GM18498 (cell line): ENCODE measurements around the gene NHS.
A peak's percentile ranks its signal among the peaks of the same experiment; 100 is the strongest.
"Not testable (repeated sequence)": the region's sequence is repeated elsewhere in the genome, so short reads cannot be mapped to it uniquely, and the experiment has no call there.

ENCODE experiments used
- ATAC-seq: cut with Tn5 transposase; IDR thresholded peaks from one replicate; pipeline ENCODE4 v1.9.1; 2021; ENCODE audit warnings: mild to moderate bottlenecking, moderate library complexity; ENCODE audit not compliant: unreplicated experiment

The NHS gene

GRCh38 chrX:17544821-17545220 lies 169.8 kb downstream of the NHS start:
- ATAC-seq, result no peak

- ATAC-seq, result no peak
These were observed 171.4 kb downstream of the NHS start for GRCh38 chrX:17546356-17546755.

DNA sequence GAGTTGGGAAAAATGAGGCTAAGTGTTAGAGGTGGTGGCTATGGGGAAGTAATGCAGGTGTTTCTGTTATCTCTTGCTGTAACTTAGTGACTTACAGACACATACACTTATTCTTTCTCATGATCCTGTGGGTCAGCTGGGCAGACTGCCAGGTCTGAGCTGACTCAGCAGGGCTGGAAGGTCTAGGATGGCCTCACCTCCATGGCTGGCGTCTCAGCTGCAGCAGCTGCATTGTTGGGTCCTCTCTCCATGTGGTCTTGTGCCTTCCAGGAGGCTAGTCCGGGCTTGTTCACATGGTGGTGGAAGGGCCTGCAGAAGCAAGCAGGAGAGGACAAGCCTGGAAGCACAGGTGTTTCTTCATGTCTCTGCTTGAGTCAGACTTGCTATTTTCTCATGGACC lies 172.7 kb downstream of the NHS start:
- ATAC-seq, result peak; percentile 78

DNA sequence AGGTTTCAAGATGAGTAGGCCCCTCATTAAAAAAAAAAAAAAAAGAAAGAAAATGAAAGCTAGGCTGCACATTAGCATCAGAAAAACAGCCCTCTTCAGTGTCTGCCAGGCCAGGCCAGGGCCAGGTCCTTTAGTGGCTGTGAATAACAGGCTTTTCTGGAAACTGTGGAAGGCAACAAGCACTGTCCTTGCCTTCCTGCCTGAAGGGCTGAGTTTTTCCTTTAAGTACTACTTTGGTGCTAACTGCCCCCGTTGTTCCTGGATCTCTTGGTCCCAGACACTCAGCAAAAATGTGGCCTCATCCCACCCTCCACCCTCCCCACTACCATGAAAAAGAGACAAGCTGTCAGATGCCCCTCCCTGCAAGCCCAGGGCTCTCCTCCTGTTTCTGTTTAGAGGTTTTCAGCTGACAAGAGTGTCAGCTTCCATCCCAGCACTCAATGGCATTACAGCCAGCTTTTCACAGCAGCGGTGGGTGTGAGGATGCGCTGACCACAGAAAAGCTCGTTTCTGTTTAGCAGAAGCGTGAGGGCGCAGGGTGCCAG lies 174.2 kb downstream of the NHS start:
- ATAC-seq, result peak; percentile 38

- no peak for ATAC-seq
These were observed 175.0 kb downstream of the NHS start for GRCh38 chrX:17550011-17550410.

GRCh38 chrX:17552044-17552650 lies 177.1 kb downstream of the NHS start:
- ATAC-seq, result no peak

DNA sequence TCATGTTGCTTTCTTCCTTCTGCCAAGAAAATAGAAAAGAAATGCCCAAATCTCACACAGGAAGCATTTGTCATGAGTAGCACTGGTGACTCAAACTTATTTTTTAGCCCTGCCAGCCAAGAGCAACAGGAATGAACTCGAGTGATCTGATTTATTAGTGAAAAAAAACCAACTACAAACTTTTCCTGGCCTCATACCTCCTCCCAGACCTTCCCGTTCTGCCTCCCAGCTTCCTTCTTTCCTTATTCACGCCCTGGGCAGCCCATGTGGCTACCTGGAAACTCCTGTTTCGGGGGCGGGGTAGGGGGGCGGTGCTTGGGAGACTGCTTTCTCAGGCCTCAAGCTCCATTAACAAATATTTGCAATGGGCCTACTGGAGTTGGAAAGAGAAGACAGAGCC lies 178.5 kb downstream of the NHS start:
- ATAC-seq, result no peak

GRCh38 chrX:17553961-17554482 lies 179.0 kb downstream of the NHS start:
- ATAC-seq, result no peak

- ATAC-seq, result no peak
These were observed 179.9 kb downstream of the NHS start for GRCh38 chrX:17554914-17555313.

GRCh38 chrX:17555846-17556245 lies 180.8 kb downstream of the NHS start:
- no peak for ATAC-seq

GRCh38 chrX:17559728-17560379 lies 184.9 kb downstream of the NHS start:
- no peak for ATAC-seq

DNA sequence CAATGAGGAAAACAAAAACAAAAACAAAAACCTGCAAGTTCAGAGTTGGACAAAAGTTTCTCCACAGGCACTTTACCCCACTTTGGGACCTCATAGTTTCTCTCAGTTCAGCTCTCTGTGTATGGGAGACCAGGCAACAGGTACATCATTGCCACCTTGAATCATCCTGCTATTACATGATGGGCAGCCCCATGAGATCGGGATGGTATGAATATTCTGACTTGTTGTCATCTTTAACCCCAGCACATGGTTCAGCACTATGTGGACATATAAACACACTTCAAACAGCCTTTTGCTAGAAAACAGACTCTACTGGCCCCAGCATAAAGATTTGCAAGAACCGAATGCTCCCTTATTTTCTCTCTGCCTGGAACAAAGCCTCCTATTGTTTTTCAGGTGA lies 185.4 kb downstream of the NHS start:
- ATAC-seq, result no peak

DNA sequence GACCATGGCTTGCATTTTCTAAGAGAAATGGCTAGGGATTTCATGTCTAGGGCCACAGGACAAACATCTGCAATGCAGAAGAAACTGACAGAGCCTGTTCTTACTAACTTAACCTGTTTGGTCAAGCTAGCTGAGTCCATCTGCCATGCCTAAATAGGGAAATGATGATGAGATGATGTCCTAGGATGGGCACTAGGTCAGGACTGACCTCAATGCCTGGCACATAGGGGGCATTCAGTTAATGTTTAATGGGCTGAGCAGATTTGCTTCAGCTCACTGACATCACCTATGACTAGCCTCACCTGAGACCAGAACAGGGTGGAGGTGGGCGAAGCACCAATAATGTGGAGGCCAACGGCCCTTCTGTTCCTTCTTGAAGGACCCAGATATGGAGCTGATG lies 188.1 kb downstream of the NHS start:
- ATAC-seq, result no peak

DNA sequence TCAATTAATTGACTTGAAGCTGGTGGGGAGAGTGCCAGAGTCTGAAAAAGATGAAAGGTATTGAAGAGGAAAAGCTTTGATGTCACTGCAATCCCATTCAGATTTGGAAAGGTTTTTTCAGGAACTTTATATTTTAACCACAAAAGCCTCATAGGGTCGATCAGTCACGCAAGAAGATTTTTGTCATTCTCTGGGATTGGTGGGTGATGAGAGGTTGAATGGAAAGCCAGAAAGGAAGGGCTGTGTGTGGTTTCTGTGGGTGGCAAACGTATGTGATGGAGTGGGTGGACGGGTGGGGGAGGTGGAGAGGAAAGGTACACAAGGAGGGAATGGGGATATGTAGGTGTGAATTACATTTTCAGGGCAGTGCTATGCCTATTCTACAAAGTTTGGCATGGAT lies 188.5 kb downstream of the NHS start:
- ATAC-seq, result no peak

- ATAC-seq, result no peak
These were observed 189.8 kb downstream of the NHS start for GRCh38 chrX:17564689-17565409.

DNA sequence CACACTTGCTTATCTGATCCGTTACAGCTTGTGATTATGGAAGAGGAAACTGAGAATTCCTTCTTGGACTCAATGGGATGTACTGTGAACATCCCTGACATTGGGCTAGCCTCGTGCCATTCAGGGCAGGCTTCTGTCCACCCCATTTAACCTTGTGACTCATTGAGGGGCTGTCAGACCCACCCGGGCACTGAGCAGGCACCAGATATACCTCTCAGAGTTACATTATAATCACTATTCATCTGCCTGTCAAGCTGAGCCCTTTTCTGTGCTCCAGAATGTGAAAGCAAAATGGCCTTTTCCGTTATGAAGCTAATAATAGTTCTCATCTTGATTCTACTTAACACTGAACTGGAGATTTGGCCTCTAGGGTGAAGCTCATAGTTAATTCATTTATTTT lies 191.7 kb downstream of the NHS start:
- no peak for ATAC-seq

- no peak for ATAC-seq
These were observed 192.2 kb downstream of the NHS start for GRCh38 chrX:17567187-17567586.

- ATAC-seq, result no peak
These were observed 192.8 kb downstream of the NHS start for GRCh38 chrX:17567821-17568220.

DNA sequence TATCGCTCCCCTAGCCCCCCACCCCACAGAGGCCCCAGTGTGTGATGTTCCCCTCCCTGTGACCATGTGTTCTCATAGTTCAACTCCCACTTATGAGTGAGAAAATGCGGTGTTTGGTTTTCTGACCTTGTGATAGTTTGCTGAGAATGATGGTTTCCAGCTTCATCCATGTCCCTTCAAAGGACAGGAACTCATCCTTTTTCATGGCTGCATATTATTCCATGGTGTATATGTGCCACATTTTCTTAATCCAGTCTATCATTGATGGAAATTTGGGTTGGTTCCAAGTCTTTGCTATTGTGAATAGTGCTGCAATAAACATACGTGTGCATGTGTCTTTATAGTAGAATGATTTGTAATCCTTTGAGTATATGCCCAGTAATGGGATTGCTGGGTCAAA lies 193.8 kb downstream of the NHS start:
- not testable (repeated sequence) for ATAC-seq

DNA sequence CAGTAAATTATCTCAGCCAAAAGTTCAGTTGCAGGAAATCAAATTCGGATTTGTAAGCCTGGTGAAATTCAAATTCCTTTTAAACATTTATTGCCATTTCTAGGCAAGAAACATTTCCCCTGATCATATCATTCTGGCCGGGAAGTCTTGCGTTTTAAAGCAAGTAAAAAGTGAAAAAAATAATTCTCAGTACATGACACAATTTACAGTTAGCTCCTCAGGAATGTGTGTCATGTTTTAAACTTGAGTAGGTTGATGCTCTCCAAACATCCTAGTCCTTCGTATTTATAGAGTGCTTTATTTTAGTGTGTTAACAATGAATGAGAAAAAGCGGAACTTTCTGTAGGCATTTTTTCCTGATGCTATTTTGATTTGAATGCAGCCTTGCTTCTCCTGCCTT lies 204.0 kb downstream of the NHS start:
- no peak for ATAC-seq

DNA sequence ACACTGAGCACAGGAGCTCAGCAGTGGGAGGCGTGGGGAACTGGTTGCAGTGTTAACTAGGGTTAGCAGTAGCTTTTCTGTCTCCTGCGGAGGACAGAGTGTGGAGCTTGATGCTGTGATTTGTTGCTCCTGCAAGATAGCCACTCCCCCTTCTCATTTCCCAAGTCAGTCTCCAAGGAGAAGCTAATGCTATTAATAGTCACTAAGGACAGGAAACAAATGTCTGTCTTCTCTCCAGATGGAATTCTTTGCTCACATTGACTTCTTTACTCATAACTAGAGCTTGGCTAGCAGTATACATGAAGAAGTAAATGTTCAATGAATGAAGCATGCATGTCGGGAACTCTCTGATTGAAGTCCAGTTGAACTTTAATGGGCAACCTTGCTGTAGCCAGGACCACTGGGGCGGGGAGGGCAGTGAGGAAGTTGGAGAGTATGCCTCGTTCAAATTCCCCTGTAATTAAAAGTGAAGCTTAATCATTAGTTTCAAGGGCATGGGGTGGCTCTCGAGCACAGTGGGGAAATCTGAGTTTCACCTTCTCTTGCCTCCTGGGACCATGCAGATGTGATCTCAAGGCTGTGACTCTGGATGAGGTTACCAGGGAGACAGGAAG lies 205.6 kb downstream of the NHS start:
- ATAC-seq, result no peak
